NCI-H146 treated with DMSO at 0.1 percent for 48 hours (cell line): ENCODE measurements around the gene PAPPA.

Experiments
- DNase-seq: peaks from one replicate; lab custom pipeline; 2025; ENCODE audit not compliant: unreplicated experiment; lab: John Stamatoyannopoulos, UW

The PAPPA gene

GRCh38 chr9:116312221-116312620, 158.6 kb downstream of the PAPPA start:
- DNase-seq: no peak

DNA sequence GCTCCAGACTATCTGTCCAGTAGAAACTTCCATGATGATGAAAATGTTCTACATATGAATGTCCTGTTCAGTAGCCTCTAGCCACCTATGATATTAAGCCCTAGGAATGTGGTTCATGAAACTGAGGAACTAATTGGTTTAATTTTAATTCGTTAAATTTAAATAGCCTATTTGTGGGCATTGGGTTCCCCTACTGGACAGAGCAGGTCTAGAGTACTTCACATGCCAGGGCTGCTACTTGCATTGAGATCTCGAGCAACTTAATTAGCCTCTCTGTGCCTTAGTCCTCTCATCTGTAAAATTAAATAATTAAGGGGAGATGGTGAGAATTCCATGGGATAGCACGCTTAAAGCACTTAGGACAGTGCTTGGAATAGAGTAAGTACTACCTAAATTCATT, 160.0 kb downstream of the PAPPA start:
- DNase-seq: no peak

- DNase-seq: no peak
Observed at GRCh38 chr9:116316246-116316645, 162.7 kb downstream of the PAPPA start.

DNA sequence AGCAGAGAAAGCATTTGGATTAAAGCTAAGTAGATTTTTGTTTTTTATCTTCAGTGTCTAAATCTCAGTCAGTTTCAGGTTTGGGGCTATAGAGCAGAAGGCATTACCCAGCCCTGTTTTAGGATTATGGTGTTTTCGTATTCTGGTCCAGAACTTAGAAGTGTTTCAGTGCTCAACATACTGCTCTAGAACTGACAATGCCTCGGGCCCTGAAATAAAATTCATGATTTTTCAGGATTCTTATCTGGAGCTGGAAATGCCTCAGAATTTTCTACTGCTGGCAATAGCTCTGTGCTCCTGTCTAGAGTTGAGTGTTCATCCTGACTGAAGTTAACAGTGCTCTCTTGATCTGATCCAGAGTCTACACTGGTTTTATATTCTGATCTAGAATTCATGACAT, 163.9 kb downstream of the PAPPA start:
- DNase-seq: no peak

DNA sequence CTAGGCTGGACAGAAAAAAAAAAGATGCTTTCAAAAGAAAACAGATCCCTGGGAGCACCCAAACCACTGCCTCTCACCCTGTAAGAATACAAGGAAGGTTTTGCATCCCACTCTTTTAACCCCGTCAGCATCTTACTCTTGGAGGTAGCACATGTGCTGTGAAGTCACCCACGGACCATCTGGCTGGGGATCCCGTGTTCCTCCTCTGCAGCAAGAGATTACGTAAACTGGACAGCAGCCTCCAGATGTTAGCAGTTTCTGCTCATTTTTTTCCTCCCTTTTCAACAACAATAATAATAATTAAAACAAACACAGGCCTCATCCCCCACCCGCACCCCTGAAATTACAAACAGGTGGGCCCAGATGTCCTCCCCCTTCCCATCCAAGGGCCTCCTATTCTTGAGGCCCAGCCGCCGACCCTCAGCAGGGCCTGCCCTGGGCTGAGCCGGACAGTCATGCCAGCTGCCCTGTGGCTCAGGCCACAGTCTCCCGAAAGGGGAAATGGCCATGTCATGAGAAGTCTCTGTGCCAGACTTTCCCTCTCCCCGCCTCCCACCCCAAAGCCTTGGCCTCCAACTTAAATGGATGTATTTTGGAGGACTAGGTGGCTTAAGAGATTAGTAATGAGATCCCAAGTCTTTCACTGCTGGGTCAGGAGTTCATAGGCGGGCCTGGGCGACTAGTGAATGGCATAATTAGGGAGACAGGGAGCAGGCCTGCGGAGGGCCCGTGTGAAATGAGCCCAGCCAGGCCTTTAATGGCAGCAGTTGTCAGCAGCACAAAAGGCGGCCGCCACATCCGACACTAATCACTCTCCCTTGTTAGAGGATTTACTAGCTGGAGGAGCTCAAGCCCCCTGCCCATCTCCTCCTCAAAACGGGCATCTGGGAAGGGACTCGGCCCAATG, 165.1 kb downstream of the PAPPA start:
- DNase-seq: no peak

GRCh38 chr9:116319480-116319879, 165.9 kb downstream of the PAPPA start:
- no peak for DNase-seq

DNA sequence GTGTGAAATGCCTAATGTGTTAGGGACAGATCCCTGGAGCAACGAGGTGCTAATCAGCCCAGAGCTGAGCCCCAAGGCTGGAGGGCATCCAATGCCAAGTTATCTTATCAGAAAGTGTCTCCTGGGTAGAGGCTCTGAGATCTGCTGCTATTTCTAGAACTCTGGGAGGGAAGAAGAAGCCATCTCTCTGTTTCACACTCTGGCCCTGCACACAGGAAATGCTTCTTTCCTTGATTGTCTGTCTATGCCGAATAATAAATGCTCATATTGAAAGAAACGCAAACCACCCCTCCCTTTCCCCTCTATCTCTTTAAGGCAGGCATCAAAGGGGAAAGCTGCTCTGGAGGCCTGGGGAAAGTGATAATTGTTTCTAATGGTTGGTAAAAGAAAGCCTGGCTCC, 166.7 kb downstream of the PAPPA start:
- no peak for DNase-seq

DNA sequence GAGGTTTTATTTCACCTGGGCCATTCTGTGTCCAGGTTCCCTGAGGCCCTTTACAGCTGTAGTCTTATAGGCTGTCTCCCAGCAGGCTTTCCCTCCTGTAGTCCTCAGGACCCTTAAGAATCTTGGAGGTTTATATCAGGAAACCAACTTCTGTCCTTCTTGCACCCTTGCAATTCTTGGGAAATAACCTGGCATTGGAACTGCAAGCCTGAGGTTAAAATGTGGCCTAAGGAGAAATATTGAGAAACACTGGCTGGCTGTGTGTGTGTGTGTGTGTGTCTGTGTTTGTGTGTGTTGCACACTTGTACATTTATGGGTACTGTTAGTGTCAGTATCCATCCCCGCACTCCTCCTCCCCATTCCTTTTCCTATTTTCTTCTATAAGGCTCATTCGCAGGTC, 168.9 kb downstream of the PAPPA start:
- no peak for DNase-seq

GRCh38 chr9:116323012-116323411, 169.4 kb downstream of the PAPPA start:
- no peak for DNase-seq

GRCh38 chr9:116323571-116323970, 170.0 kb downstream of the PAPPA start:
- DNase-seq: peak; percentile 22

DNA sequence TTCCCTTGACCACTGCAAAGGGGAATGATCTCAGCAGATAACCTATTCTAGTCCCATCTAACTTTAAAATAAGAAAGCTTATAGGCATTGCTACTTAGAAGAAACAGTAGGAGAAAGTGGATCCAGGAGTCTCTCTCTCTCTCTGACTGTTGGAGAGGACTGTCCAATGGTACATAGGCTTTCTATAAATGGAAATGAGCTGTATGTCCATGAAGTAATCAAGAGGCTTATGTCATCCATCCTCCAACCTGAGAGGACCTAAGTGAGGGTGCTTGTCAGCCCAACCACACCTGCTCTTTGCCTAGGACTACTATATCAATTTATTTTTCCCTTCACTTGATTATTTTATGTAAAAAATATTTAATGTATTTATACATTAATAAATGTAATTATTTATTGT, 172.3 kb downstream of the PAPPA start:
- DNase-seq: no peak

- no peak for DNase-seq
Observed at GRCh38 chr9:116327701-116328405, 174.3 kb downstream of the PAPPA start.

- DNase-seq: no peak
Observed at GRCh38 chr9:116329470-116329869, 175.9 kb downstream of the PAPPA start.

- no peak for DNase-seq
Observed at GRCh38 chr9:116331241-116331640, 177.7 kb downstream of the PAPPA start.

DNA sequence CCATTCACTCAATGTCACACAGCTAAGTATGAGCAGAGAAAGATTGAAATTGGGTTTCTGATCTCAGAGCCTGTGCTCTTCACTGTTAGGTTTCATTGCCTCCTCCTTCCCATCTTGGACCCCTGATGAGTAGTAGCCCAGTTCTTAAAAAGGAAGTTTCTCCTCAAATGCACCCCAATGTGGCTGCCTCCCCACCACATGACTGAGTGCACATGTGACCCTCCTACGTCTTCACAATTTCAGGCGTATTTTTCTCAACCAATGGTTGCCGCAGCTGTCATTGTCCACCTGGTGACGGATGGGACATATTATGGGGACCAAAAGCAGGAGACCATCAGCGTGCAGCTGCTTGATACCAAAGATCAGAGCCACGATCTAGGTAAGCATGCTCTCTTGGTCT, 178.5 kb downstream of the PAPPA start:
- DNase-seq: no peak

DNA sequence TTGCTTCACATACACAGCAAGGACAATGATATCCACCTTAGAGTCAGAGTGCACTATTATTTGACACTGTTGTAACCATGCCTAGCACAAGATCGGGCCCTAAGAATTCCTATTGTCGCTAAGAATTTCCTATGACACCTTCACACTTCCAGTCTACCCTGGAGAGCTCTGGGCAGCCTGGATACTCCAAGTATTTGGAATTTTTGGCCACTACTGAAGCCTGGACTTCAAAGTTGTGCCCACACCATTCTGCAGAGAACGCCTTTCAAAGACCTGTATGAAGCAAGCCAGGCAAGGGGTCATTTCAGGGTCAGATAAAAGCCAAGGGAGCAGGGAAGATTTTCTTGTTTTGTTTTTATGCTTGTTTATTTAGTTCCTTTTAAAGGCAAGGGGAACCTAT, 179.7 kb downstream of the PAPPA start:
- DNase-seq: no peak

DNA sequence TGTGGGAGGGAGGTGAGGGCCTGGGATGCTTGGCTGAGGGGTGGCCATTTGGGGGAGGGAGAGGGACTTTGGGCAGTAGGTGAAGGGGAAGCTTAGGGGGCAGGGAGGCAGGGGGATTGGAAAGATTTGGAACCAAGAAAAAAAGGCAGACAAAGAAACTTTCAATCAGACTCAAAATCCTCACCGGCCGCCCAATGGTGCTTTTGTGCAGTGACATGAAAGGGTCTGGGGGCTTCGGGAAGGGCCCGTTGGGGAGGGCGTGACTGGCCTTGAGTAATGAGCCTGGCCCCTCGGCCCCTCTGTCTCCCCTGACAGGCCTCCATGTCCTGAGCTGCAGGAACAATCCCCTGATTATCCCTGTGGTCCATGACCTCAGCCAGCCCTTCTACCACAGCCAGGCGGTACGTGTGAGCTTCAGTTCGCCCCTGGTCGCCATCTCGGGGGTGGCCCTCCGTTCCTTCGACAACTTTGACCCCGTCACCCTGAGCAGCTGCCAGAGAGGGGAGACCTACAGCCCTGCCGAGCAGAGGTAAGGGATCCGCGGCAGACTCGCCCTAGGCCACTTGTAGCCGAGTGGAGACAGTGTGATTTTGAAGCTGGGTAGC, 181.1 kb downstream of the PAPPA start:
- DNase-seq: no peak

DNA sequence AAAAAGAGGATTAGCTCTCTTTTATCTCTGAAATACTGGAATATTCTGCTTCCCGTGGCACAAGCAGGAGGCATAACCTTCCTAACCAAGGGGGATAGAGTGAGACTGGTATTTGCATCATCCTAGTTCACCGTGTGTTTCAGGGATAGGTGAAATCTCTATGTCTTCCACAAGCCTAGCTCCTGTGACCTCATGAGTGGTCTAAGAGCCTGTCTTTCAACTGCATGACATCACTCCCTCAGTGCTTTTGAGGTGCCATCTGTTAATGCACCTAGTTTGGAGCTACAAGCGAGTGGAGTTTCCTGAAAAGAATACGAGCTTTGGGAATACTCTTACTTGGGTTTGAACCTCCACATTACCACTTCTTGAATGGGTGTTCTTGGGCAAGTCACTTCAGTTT, 181.8 kb downstream of the PAPPA start:
- DNase-seq: no peak

DNA sequence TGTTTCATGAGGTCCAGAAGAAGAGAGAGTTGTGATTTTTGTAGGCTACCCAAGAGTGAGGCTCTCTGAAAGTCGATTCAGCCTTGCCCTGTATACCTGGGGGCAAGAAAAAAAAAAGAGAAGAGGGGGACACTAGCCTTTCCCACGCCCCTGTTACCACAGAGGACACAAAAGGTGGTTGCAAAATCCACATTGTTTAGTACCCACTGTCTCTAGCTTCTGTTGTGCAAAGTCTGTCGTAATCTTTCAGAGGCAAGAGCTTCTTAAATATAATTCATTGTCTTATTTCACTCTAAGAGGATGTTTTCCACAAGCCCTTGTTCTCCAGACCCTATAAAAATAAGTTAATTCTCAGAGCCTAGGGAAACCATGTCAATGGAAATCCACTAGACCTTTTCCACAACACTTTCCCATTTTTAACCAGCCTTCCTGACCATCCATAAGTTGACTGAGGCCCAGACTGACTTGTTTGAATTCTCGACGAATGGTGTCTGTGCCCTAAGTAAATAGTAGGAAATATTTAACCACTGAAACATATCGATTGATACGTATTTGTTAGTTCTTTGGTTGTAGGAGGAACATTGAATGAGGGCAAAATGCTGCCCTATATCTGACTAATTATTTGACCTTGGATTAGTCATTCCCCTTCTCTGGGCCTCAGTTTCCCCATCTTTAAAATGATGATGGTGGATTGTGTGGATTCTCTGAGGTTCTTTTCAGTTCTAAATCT, 182.7 kb downstream of the PAPPA start:
- no peak for DNase-seq

DNA sequence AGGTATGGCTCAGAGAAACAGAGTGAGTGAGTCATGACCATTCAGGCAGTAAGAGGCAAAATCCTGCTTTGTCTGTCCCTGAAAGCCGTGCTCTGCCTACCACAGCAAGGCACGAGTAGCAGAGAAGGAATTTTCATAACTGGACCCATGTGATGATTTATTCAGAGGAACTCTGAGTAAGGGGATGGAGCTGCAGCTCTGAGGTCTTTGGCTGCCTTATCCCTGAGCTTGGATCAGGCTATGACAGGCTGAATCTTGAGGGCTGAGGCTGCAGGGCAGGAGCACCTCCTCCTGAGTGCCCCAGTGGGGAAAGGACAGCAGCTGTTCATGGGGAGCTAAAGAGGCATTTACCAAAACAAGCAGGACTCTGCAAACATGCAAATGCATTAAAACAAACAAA, 183.4 kb downstream of the PAPPA start:
- DNase-seq: no peak

DNA sequence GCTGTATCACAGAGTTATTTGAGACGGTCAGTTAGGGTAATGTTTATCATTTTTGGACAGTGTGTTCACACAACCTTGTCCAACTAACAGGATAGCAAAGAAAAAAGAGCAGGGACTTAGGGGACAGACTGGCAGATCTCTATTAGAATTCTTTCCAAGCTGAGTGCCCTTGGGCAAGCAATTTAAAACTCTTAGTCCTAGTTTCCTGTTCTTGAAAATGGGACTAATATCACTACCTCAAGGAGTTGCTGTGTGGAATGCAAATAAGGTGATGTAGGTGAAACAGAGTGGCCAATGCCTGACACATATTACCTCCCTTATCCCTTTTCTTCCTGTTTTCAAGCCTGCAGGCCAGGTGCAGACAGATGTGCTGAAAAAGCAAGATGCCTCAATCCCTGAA, 186.7 kb downstream of the PAPPA start:
- DNase-seq: no peak
